SKM-1 treated with dmso at 0.1 percent for 144 hours (cell line): ENCODE data around the gene ARMC3.

Experiments used
- DNase-seq: peaks from one replicate; lab custom pipeline; 2025; ENCODE audit not compliant: unreplicated experiment; lab: John Stamatoyannopoulos, UW

The ARMC3 gene

GRCh38 chr10:22988581-22989360, 60.9 kb downstream of the ARMC3 start:
- peak; percentile 15 for DNase-seq

GRCh38 chr10:22990443-22990842, 62.6 kb downstream of the ARMC3 start:
- DNase-seq, result no peak

GRCh38 chr10:22992075-22992474, 64.2 kb downstream of the ARMC3 start:
- no peak for DNase-seq

DNA sequence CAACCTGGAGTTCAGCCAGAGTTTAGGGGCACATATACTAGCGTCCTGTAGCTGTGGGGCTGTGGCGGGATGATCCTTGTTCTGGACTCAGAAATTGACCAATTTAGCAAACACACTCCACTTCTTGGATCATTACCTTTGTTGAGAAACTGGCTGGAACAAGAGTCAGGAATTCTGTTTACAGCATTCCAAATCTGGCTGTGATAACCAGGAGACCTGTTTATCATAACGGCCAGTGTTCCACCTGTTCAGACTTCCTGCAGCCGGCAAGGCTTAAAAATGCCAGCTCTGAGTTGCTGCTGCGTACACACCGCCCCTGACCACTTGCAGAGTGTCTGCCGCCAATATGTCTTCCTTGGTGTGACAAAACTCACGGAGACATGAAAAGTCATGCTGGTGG, 64.8 kb downstream of the ARMC3 start:
- no peak for DNase-seq

DNA sequence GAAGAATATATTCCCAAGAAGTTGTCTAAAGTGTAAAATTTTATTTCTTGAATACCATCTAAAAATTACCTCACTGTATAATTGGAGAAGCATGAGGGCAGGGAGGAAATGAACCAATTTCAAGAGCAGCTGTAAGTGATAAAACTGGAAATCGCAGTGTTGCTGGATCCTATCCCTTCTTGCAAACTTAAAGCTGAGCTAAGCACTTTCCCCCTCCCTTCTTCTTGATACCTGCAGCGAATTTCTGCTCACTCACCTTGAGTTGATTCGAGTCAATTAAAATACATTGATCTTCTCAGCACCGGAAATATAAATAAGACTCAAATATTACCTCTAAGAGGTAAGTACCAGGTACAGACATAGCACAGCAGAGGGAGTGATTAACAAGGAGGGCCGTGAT, 65.5 kb downstream of the ARMC3 start:
- DNase-seq, result no peak

DNA sequence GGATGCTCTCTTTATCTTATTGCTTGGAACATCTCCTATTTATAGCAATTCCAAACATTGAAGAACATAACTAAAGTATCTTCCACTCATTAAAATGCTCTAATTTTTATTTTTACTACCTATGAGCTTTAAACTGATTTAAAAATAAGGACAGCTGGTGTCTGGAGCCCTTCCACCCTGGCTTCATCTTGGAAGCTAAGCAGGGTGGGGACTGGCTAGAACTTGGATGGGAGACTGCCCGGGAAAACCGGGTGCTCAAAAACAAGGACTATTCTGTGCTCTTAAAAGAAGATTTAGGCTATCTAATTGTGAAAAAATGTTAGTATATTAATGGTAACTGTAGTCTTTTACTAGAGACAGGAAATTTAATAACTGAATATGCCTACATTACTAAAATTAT, 69.2 kb downstream of the ARMC3 start:
- no peak for DNase-seq

DNA sequence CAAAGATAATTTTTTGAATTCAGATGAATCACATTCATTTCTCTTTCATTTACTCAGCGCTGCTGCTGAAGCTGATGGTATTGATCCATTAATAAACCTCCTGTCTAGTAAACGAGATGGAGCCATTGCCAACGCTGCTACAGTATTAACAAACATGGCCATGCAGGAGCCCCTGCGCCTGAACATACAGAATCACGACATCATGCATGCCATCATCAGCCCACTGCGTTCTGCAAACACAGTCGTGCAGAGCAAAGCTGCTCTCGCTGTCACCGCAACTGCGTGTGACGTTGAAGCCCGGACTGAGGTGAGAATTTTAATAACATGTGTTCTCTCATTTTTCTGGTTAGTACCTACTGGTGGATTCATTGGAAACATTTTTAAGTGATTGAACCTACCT, 70.2 kb downstream of the ARMC3 start:
- no peak for DNase-seq

DNA sequence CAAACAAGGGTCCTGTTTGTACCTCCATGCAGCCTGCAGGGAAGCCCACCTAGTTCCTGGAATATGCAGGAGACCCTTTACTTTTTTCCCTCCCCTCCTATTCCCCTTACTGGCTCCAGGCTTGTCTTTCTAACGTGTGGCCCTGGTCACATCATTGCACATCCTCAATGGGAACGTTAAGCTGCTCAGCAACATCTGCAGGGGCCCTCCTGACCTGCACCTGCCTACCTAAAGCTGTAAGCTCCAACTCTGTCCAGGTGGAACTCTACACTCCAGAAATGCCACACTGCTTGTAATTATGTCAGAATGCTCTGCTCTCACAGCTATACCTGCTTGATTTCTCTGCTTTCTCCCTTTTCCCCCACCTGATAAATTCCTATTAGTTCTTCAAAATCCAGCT, 72.1 kb downstream of the ARMC3 start:
- DNase-seq, result no peak

GRCh38 chr10:23001901-23002516, 74.2 kb downstream of the ARMC3 start:
- no peak for DNase-seq

GRCh38 chr10:23005150-23005549, 77.3 kb downstream of the ARMC3 start:
- no peak for DNase-seq

GRCh38 chr10:23013581-23014335, 85.9 kb downstream of the ARMC3 start:
- no peak for DNase-seq

DNA sequence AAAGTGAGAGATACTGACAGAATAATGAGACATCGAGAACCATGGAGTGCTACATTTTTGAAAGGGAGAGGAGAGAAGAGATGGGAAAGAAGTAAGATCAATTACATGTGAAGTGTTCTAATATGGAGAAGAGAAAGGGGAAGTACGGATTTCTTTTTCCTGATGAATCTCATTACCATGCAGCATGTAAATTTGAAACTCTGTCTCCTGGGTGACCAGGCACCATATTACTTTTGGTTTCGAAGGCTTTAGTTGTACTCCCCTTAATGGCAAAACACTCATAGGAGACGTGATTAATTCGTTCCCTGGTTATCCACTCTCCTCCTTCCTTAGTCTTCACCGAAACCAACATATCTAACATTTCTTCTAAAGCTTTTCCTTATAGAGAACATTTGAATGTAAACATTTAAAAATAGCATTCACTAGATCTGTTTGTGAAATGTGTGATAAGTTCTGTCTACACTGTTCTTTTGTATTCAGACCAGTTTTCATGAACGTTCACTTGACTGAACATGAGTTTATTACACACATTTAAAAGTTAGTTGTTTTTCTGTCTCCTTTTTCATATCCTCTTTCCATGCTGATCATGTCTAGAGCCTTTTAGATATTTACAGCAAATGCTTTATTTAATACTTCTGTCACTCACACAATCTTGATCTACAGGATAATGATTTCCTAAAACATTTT, 87.3 kb downstream of the ARMC3 start:
- DNase-seq, result no peak

- DNase-seq, result no peak
Measured at GRCh38 chr10:23016636-23017035, 88.8 kb downstream of the ARMC3 start.

DNA sequence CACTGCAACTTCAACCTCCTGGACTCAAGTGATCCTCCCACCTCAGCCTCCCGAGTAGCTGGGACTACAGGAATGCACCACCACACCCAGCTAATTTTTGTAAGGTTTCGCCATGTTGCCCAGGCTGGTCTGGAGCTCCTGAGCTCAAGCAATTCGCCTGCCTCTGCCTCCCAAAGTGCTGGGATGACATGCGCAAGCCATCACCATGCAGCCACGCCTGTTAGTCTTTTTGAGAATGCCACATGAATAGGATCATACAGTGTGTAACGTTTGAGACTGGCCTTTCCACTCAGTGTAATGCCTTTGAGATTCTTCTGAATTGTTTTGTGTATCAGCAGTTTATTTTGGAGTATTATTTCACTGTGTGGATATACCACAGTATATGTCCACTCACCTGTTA, 91.8 kb downstream of the ARMC3 start:
- no peak for DNase-seq

DNA sequence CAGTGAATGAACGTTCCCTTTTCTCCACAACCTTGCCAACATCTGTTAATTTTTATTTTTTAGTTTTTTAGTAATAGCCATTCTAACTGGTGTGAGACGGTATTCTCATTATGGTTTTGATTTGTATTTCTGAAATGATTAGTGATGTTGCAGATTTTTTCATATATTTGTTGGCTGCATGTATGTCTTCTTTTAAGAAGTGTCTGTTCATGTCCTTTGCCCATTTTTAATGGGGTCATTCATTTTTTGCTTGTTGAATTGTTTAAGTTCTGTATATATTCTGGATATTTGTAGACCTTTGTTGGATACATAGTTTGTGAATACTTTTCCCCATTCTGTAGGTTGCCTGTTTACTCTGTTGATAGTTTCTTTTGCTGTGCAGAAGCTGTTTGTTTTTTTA, 93.6 kb downstream of the ARMC3 start:
- DNase-seq, result no peak

- no peak for DNase-seq
Measured at GRCh38 chr10:23024002-23024401, 96.1 kb downstream of the ARMC3 start.

DNA sequence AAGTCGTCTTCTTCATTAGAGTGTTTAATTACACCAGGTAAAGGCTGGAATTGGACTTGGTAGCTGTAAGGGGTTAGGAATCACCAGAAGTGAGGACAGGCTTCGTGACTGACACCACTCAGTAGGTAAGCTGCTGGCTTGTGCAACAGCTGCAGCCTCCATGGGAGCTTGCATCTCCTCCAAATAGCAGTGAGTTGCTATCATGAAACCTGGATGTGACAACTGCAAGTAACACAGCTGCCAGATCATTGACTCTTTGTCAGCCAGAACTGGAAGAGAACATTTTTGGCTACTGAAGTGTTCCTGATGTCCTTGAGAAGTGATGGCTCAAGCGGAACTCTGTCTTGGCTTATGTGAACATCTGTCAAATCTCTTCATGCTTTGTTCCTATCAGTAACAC, 103.5 kb downstream of the ARMC3 start:
- DNase-seq, result no peak

DNA sequence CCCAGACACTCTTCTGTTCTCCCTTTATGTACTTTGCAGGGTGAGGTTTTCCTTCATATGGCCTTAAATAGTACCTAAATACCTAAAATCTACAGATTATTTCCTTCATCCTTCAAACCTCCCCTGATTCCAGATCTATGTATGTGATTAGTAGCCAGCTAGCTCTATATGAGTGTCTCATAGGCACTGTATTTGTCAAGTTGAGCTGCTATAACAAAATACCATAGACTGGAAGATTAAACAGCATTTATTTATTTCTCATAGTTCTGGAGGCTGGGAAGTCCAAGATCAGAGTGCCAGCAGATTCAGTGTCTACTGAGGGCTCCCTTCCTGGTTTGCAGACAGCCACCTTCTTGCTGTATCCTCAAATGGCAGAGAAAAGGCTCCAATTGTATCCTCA, 106.9 kb downstream of the ARMC3 start:
- no peak for DNase-seq

- no peak for DNase-seq
Measured at GRCh38 chr10:23035569-23035968, 107.7 kb downstream of the ARMC3 start.

DNA sequence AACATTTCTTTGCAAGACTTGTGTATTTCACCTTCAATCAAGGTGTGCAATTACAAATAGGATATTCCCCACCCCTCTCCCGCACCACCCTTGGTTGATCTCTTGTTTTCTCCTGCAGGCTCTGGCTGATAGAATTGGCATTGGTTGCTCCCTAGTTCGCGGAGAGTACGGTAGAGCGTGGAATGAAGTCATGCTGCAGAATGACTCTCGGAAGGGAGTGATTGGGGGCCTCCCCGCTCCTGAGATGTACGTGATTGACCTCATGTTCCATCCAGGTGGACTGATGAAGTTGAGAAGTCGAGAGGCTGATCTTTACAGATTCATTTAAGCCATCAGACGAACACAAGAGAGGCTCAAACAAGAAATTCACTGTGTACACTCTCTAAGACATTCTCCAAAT, 109.3 kb downstream of the ARMC3 start:
- DNase-seq, result no peak

DNA sequence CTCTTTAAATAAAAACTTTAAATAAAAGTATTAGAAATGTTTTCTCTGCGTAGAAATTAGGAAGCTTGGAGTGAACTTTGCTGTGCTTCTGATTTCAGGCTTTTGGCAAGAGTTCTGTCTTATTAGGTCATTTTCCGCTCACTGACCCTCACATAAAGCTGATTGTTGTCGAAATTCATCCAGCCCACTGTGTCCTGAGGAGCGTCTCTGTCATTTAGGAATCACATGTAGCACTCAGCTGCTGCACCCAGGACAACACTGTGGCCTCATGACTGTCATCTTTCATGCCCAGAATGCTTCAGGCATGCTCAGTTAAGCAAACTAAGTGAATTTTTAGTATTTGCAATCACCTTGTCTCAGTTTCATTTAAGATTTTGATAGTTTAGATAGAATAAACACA, 109.7 kb downstream of the ARMC3 start:
- no peak for DNase-seq

GRCh38 chr10:23038172-23038571, 110.3 kb downstream of the ARMC3 start:
- no peak for DNase-seq
